GM23338 (cell line): Measurements from ENCODE around the gene MKI67. TPM values are rescaled to one million over a fixed set of nuclear protein-coding genes. Genes with fewer than 3 reads are reported as not detected.

ENCODE experiments used
- ATAC-seq: fragments of 200-7000 bp; cut with Tn5 transposase; 3 replicates; pipeline ENCODE4 v1.9.1; 2020
- DNase-seq: peaks from one replicate; pipeline ENCODE4 v3.0.0-alpha.2; 2015; ENCODE audit warnings: low spot score
- H2AFZ ChIP-seq: fragments of 200-600 bp; sonication (generic); 2 replicates; pipeline ENCODE4 v1.8.0; 2016; ENCODE audit warnings: antibody characterized with exemption, mild to moderate bottlenecking, moderate library complexity
- H3F3A ChIP-seq: fragments of 200-600 bp; sonication (generic); replicated peaks from 2 replicates; pipeline ENCODE4 v1.8.0; 2017; ENCODE audit warnings: antibody characterized with exemption, mixed run types, low read depth
- H3K27ac ChIP-seq: fragments of 200-600 bp; sonication (generic); 2 replicates; pipeline ENCODE4 v1.6.1; 2016; ENCODE audit warnings: low read depth
- H3K27me3 ChIP-seq: fragments of 200-600 bp; sonication (generic); 2 replicates; pipeline ENCODE4 v1.8.0; 2016; ENCODE audit warnings: mild to moderate bottlenecking, mixed run types, moderate library complexity; ENCODE audit not compliant: insufficient read depth
- H3K36me3 ChIP-seq: fragments of 200-600 bp; sonication (generic); 2 replicates; pipeline ENCODE4 v1.8.0; 2016; ENCODE audit warnings: mild to moderate bottlenecking; ENCODE audit not compliant: insufficient read depth
- H3K4me1 ChIP-seq: fragments of 200-600 bp; sonication (generic); 2 replicates; pipeline ENCODE4 v1.8.0; 2016; ENCODE audit warnings: mild to moderate bottlenecking, moderate library complexity; ENCODE audit not compliant: insufficient read depth
- H3K4me2 ChIP-seq: fragments of 200-600 bp; sonication (generic); 2 replicates; pipeline ENCODE4 v1.7.1; 2017; ENCODE audit warnings: mixed run types
- H3K4me3 ChIP-seq: fragments of 200-600 bp; sonication (generic); 2 replicates; pipeline ENCODE4 v1.6.1; 2016; ENCODE audit warnings: mixed run types
- H3K79me2 ChIP-seq: fragments of 200-600 bp; sonication (generic); replicated peaks from 2 replicates; pipeline ENCODE4 v1.8.0; 2017; ENCODE audit warnings: mild to moderate bottlenecking; ENCODE audit not compliant: insufficient read depth
- H3K9me2 ChIP-seq: fragments of 200-600 bp; sonication (generic); 2 replicates; pipeline ENCODE4 v1.8.0; 2017; ENCODE audit not compliant: insufficient read depth
- H4K20me1 ChIP-seq: fragments of 200-600 bp; sonication (generic); replicated peaks from 2 replicates; pipeline ENCODE4 v1.8.0; 2017; ENCODE audit warnings: mild to moderate bottlenecking; ENCODE audit not compliant: insufficient read depth
- H3K27ac Mint-ChIP-seq: 2 replicates; pipeline ENCODE4 v1.8.0; 2020; ENCODE audit warnings: inconsistent platforms, mild to moderate bottlenecking, moderate library complexity, mixed read lengths
- H3K27me3 Mint-ChIP-seq: 3 replicates; pipeline ENCODE4 v1.8.0; 2022; ENCODE audit warnings: low read depth, mild to moderate bottlenecking, moderate library complexity, mixed read lengths, inconsistent platforms; ENCODE audit not compliant: insufficient read depth, poor library complexity
- H3K36me3 Mint-ChIP-seq: 3 replicates; pipeline ENCODE4 v1.8.0; 2021; ENCODE audit warnings: low read depth, mild to moderate bottlenecking, inconsistent platforms, moderate library complexity, mixed read lengths
- H3K4me1 Mint-ChIP-seq: 3 replicates; pipeline ENCODE4 v1.8.0; 2020; ENCODE audit warnings: mild to moderate bottlenecking, inconsistent platforms, mixed read lengths
- H3K4me3 Mint-ChIP-seq: 3 replicates; pipeline ENCODE4 v1.8.0; 2021; ENCODE audit warnings: moderate library complexity, mild to moderate bottlenecking, inconsistent platforms, mixed read lengths
- H3K9me3 Mint-ChIP-seq: 3 replicates; pipeline ENCODE4 v1.8.0; 2020; ENCODE audit warnings: moderate library complexity, mild to moderate bottlenecking, inconsistent platforms, mixed read lengths
- CREB1 ChIP-seq: fragments of 250-450 bp; sonication (Bioruptor Pico); IDR thresholded peaks from 2 replicates; pipeline ENCODE4 v1.5.0; 2020; ENCODE audit warnings: low read depth, mild to moderate bottlenecking, moderate library complexity
- JUNB ChIP-seq: IDR thresholded peaks from one replicate; pipeline ENCODE4 v1.6.1; 2016; ENCODE audit warnings: antibody characterized with exemption; ENCODE audit not compliant: unreplicated experiment
- POLR2AphosphoS5 ChIP-seq: IDR thresholded peaks from 2 replicates; pipeline ENCODE4 v1.6.1; 2016; ENCODE audit warnings: antibody characterized with exemption, low read depth
- ZNF114 ChIP-seq: fragments of 250-450 bp; sonication (Bioruptor Pico); IDR thresholded peaks from 2 replicates; pipeline ENCODE4 v1.5.0; 2020; ENCODE audit warnings: mild to moderate bottlenecking, moderate library complexity
- ZNF462 ChIP-seq: fragments of 250-450 bp; sonication (Bioruptor Pico); IDR thresholded peaks from 2 replicates; pipeline ENCODE4 v1.5.0; 2020; ENCODE audit warnings: mild to moderate bottlenecking, moderate library complexity
- polyA plus RNA-seq: library from polyadenylated mRNA; unstranded; fragments of >200 nt; fragmentation: Nextera tagmentation; extraction: Ambion mirVana; gene quantifications from 2 replicates; pipeline ENCODE4 v1.2.1, GENCODE V29; 2016
- total RNA-seq: library from RNA; depleted of rRNA; stranded (reverse); fragments of >200 nt; shearing (Covaris generic); gene quantifications from 2 replicates; pipeline ENCODE4 v1.2.3, GENCODE V29; 2014
- TF ChIP-seq, protein P1 (sequence below): IDR thresholded peaks from 2 replicates; pipeline ENCODE4 v1.6.1; 2016; ENCODE audit warnings: antibody characterized with exemption

MKI67 gene
- total and polyA plus RNA-seq, 2 experiments from 2014 or later = 58.0 to 103 TPM

- TF ChIP-seq ZNF462 (CRISPR knock-in tag) (no peak), ZNF114 (CRISPR knock-in tag) (no peak), POLR2AphosphoS5 (no peak)
- TF ChIP-seq, protein P1, sequence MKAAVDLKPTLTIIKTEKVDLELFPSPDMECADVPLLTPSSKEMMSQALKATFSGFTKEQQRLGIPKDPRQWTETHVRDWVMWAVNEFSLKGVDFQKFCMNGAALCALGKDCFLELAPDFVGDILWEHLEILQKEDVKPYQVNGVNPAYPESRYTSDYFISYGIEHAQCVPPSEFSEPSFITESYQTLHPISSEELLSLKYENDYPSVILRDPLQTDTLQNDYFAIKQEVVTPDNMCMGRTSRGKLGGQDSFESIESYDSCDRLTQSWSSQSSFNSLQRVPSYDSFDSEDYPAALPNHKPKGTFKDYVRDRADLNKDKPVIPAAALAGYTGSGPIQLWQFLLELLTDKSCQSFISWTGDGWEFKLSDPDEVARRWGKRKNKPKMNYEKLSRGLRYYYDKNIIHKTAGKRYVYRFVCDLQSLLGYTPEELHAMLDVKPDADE = no peak
These were observed 24.3 kb upstream of the MKI67 start (continued) for GRCh38 chr10:128150561-128150960.

GRCh38 chr10:128150045-128150493 lies 23.8 kb upstream of the MKI67 start:
- Histone ChIP-seq H4K20me1 (no peaks in the 10 kb centered on the region), H3K36me3 (no peaks in the 10 kb centered on the region), H3K4me3 (peak overlapping the region; percentile 74), H2AFZ (peak overlapping the region; percentile 95), H3K9me2 (no peaks in the 10 kb centered on the region; the same call in 1 of the 2 replicates), H3K79me2 (no peaks in the 10 kb centered on the region), H3K27me3 (peaks cover 19% of the 10 kb centered on the region), H3K4me2 (peak overlapping the region; percentile 84), H3K27ac (no peak overlapping the region), H3F3A (0 out of 2 replicates have a peak, but pooled peaks cover 2% of the 10 kb centered on the region), H3K4me1 (peaks cover 3% of the 10 kb centered on the region; the same call in 1 of the 2 replicates)
- Mint-ChIP-seq H3K4me1 (peaks cover 10% of the 10 kb centered on the region), H3K36me3 (no peaks in the 10 kb centered on the region), H3K27ac (no peak overlapping the region), H3K27me3 (peaks cover 11% of the 10 kb centered on the region), H3K4me3 (peak overlapping the region; percentile 67), H3K9me3 (no peaks in the 10 kb centered on the region; the same call in 2 of the 3 replicates)
- ATAC-seq (peak; percentile 81), DNase-seq (peak; percentile 89)
- peak; percentile 33; the same call in 1 of the 2 replicates for TF ChIP-seq CREB1 (CRISPR knock-in tag)
- no peak for TF ChIP-seq ZNF462 (CRISPR knock-in tag)
- TF ChIP-seq JUNB = no peak
